GM12873 (cell line): ENCODE results near the gene LYRM2.

Experiments
- TF ChIP-seq, protein P1 (sequence below): IDR thresholded peaks from 2 replicates; pipeline ENCODE4 v1.5.1; 2012; ENCODE audit warnings: low read depth, mild to moderate bottlenecking, moderate library complexity, low read length, control low read depth; ENCODE audit not compliant: insufficient read depth; ENCODE audit errors: missing control alignments

Gene LYRM2

DNA sequence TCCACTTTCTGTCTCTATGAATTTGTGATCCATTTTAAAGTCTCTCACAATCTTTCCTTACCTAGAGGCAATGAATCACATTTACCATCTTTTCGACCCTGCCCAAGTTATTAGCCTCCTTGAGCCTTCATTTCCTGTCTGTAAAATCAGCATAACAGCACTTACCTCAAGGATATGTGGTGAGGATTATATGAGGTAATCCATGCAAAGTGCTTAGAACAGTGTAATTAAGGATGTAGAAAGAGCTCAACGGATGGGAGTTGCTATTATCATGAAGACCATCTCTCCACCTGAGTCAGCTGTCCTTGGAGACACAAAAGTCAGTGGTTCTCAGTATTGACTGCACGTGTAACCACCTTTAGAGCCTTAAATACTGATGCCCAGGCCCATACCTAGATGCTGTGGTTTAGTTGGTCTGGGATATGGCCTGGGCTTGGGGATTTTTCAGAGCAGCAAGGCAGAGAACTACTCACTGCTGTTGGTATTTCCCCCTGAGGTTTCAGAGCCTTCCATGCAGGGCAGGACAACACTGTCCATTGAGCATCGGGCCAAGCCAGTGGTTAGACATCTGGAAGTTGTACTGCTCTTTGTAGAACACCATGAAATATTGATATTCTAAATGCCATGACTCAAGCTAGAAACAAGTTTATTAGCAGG is 55.8 kb downstream of the LYRM2 start:
- TF ChIP-seq, protein P1, sequence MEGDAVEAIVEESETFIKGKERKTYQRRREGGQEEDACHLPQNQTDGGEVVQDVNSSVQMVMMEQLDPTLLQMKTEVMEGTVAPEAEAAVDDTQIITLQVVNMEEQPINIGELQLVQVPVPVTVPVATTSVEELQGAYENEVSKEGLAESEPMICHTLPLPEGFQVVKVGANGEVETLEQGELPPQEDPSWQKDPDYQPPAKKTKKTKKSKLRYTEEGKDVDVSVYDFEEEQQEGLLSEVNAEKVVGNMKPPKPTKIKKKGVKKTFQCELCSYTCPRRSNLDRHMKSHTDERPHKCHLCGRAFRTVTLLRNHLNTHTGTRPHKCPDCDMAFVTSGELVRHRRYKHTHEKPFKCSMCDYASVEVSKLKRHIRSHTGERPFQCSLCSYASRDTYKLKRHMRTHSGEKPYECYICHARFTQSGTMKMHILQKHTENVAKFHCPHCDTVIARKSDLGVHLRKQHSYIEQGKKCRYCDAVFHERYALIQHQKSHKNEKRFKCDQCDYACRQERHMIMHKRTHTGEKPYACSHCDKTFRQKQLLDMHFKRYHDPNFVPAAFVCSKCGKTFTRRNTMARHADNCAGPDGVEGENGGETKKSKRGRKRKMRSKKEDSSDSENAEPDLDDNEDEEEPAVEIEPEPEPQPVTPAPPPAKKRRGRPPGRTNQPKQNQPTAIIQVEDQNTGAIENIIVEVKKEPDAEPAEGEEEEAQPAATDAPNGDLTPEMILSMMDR = no peak

DNA sequence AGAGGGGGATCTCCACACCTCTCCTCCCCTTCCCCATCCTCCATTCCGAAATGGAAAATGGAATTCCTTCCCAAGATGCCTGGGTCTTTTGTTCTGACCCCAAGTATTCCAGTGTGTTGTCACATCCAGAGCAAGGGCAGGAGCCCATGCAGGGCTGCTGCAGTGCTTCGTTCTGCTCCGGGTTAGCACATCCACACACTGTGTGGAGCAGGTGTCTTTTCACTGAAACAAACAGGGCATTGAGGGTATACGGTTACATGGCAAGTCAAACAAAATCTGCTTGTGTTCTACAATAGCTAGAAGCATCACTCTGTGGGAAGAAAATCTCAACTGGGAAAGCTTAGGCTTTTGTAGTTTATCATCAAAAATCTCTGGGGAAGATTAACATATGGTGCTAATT is 56.9 kb downstream of the LYRM2 start:
- TF ChIP-seq, protein P1 = no peak

GRCh38 chr6:89580997-89581666 is 57.4 kb downstream of the LYRM2 start:
- TF ChIP-seq, protein P1 = no peak

- TF ChIP-seq, protein P1 = no peak
Measured at GRCh38 chr6:89575562-89575960, 63.0 kb downstream of the LYRM2 start.

DNA sequence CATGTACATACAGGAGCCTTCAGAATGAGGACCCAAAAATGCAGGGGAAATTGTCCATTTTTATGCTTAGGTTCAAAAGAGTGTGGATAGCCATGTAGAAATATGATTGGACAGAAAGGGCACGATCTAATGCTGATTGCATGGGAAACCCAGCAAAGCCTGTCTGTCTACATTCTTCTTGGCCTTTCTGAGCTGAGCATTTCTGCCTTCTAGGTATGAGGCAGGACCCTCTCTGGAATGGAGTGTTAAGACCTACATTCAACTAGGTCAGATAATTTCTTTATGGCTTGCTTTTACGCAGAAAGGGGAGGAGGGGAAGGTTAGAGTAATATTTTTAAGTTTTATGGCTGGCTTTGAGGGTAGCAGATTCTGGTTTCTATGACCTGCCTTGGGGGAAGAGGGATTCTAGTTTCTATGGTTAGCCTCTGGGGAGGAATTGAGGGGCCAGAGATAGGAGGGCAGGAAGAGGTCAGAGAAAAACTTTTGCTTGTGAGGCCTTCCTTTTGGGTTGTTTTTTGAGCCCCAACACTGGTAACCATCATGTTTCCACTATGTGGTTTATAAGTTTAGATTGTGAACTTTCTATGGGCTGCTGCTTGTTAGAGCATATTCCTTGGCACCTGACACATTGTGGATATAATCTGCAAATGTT is 63.5 kb downstream of the LYRM2 start:
- TF ChIP-seq, protein P1 = no peak

GRCh38 chr6:89567630-89568390 is 70.7 kb downstream of the LYRM2 start:
- TF ChIP-seq, protein P1 = no peak
